Kidney (tissue), 14 donors: ENCODE results near the gene NKIRAS1. TPM values are rescaled to one million over a fixed set of nuclear protein-coding genes. Genes with fewer than 3 reads are reported as not detected.

Experiments used
- DNase-seq, 5 donors: peaks; one replicate each; pipeline ENCODE4 v3.0.0-alpha.2; 2013 to 2020
- FAIRE-seq: peaks from 2 replicates; lab custom pipeline; 2012; peaks lifted over from hg19 to GRCh38; lab: Jason Lieb, UNC
- H3K27ac ChIP-seq, 2 donors: one replicate each; pipeline ENCODE4 v1.7.0; 2013; ENCODE audit warnings: low read depth in 2 of 2, low read length in 2 of 2, inconsistent platforms in 1 of 2
- H3K27me3 ChIP-seq: one replicate; pipeline ENCODE4 v1.7.1; 2013; ENCODE audit warnings: low read length, inconsistent platforms; ENCODE audit not compliant: control insufficient read depth, insufficient read depth
- H3K36me3 ChIP-seq, 3 donors: one replicate each; pipeline versions ENCODE4 v1.7.0 to v1.7.1; 2013; ENCODE audit warnings: low read length in 3 of 3, control low read depth in 1 of 3, inconsistent platforms in 1 of 3; ENCODE audit not compliant: insufficient read depth in 3 of 3, control insufficient read depth in 2 of 3
- H3K4me1 ChIP-seq, 3 donors: one replicate each; pipeline versions ENCODE4 v1.7.0 to v1.7.1; 2013; ENCODE audit warnings: low read length in 3 of 3, inconsistent platforms in 1 of 3, low read depth in 1 of 3; ENCODE audit not compliant: control insufficient read depth in 2 of 3, insufficient read depth in 2 of 3
- H3K4me3 ChIP-seq, 3 donors: one replicate each; pipeline versions ENCODE4 v1.7.0 to v1.8.1; 2013; ENCODE audit warnings: low read length in 3 of 3, control low read depth in 1 of 3, inconsistent platforms in 1 of 3
- H3K9ac ChIP-seq, 3 donors: one replicate each; pipeline versions ENCODE4 v1.7.0 to v1.7.1; 2013; ENCODE audit warnings: low read length in 3 of 3, control low read depth in 1 of 3, inconsistent platforms in 1 of 3
- H3K9me3 ChIP-seq, 3 donors: one replicate each; pipeline versions ENCODE4 v1.7.0 to v1.7.1; 2013; ENCODE audit warnings: low read length in 3 of 3, control low read depth in 1 of 3, inconsistent platforms in 1 of 3; ENCODE audit not compliant: control insufficient read depth in 2 of 3, insufficient read depth in 1 of 3
- CTCF ChIP-seq: IDR thresholded peaks from 3 replicates; pipeline ENCODE4 v1.5.1; 2012; ENCODE audit warnings: mild to moderate bottlenecking, moderate library complexity, borderline replicate concordance; ENCODE audit not compliant: insufficient read depth; ENCODE audit errors: extremely low read depth
- intact Hi-C: fragments of 100-400 bp; cut with DNase I; formaldehyde crosslinking; loops from one replicate; pipeline ENCODE4 v1.11.1; 2022
- polyA plus RNA-seq: library from polyadenylated mRNA; stranded (reverse); fragments of 350-450 nt; fragmentation: Illumina TruSeq; extraction: RNeasy Lipid Tissue Mini Kit (QIAGEN cat#74804); gene quantifications from one replicate; pipeline ENCODE4 v1.2.3, GENCODE V29; 2014; ENCODE audit warnings: low read depth, low replicate concordance; ENCODE audit not compliant: insufficient read depth
- total RNA-seq: library from RNA; stranded (reverse); fragmentation: NEBNext Ultra II Directional; extraction: Animal tissue kit (Norgen Biotek cat#: 25700); gene quantifications from one replicate; pipeline ENCODE4 v1.2.1, GENCODE V29; 2021
- donor health status: control.
- donor health status: control.
- donor health status: control.
- donor health status: control.
- donor health status: control.
- donor health status: DM: yes; HTN: yes; CAD: no.
- donor health status: Normal renal cell carcinoma (clear cell type).

NKIRAS1 gene
- total and polyA plus RNA-seq, 2 donors from 2014 or later, result 7.1 to 17.2 TPM

- no peak for TF ChIP-seq CTCF
- no peak overlapping the region for H3K27ac ChIP-seq
Measured at GRCh38 chr3:23940775-23941174, 24.0 kb upstream of the NKIRAS1 start.

GRCh38 chr3:23938688-23939087, 21.9 kb upstream of the NKIRAS1 start:
- Histone ChIP-seq H3K27ac (no peak overlapping the region), H3K36me3 (no peaks in the 10 kb centered on the region), H3K9ac (no peak overlapping the region), H3K27me3 (no peaks in the 10 kb centered on the region), H3K4me1 (no peaks in the 10 kb centered on the region), H3K9me3 (no peaks in the 10 kb centered on the region), H3K4me3 (no peak overlapping the region)
- intact Hi-C loops, result no loop called here
- FAIRE-seq, result no peak
- no peak for DNase-seq
- no peak for TF ChIP-seq CTCF

More at GRCh38 chr3:23940775-23941174, 24.0 kb upstream of the NKIRAS1 start:
- H3K4me1 ChIP-seq, result peaks cover 0 to 2% (median 0%) of the 10 kb centered on the region in 3 donors
- H3K9me3 ChIP-seq, result no peaks in the 10 kb centered on the region
- H3K36me3 ChIP-seq, result no peaks in the 10 kb centered on the region
- intact Hi-C loops, result no loop called here
- no peaks in the 10 kb centered on the region for H3K27me3 ChIP-seq
- FAIRE-seq (no peak), DNase-seq (no peak)
- H3K4me3 ChIP-seq, result no peak overlapping the region
- no peak overlapping the region for H3K9ac ChIP-seq

GRCh38 chr3:23937296-23937695, 20.5 kb upstream of the NKIRAS1 start:
- Histone ChIP-seq H3K4me1 (no peaks in the 10 kb centered on the region), H3K27me3 (no peaks in the 10 kb centered on the region), H3K4me3 (no peak overlapping the region), H3K9ac (no peak overlapping the region), H3K9me3 (no peaks in the 10 kb centered on the region), H3K27ac (no peak overlapping the region), H3K36me3 (no peaks in the 10 kb centered on the region)
- FAIRE-seq (no peak), DNase-seq (no peak)
- no peak for TF ChIP-seq CTCF
- intact Hi-C loops, result no loop called here

GRCh38 chr3:23934253-23934652, 17.5 kb upstream of the NKIRAS1 start:
- DNase-seq (no peak), FAIRE-seq (no peak)
- TF ChIP-seq CTCF, result no peak
- Histone ChIP-seq H3K27me3 (no peaks in the 10 kb centered on the region), H3K36me3 (no peaks in the 10 kb centered on the region), H3K4me3 (no peak overlapping the region), H3K4me1 (no peaks in the 10 kb centered on the region), H3K27ac (no peak overlapping the region), H3K9ac (no peak overlapping the region), H3K9me3 (no peaks in the 10 kb centered on the region)
- intact Hi-C loops, result no loop called here
